SKM-1 (cell line): Measurements from ENCODE around the gene ADCY7.

Source experiments
- DNase-seq: peaks from one replicate; lab custom pipeline; 2025; ENCODE audit not compliant: unreplicated experiment; lab: John Stamatoyannopoulos, UW

ADCY7 gene

GRCh38 chr16:50265716-50266336 is 525 bp upstream of the ADCY7 start:
- DNase-seq: no peak

- DNase-seq: no peak
These were observed 840 bp downstream of the ADCY7 start for GRCh38 chr16:50267151-50267631.

GRCh38 chr16:50267651-50268050 is 1.3 kb downstream of the ADCY7 start:
- DNase-seq: no peak

DNA sequence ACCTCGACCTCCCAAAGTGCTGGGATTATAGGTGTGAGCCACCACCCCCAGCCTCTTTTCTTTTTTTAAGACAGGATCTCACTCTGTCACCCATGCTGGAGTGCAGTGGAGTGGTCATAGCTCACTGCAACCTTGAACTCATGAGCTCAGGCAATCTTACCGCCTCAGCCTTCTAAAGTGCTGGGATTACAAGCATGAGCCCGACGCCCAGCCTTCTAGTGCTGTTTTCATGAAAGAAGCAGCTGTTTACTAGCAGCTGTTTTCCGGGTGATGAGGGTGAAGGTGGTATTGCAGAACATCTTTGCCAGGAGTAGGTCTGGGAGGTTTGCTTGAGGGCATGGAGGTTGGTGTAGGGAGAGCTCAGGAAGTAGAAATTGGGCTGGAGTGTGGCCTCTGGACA is 2.0 kb downstream of the ADCY7 start:
- DNase-seq: no peak

DNA sequence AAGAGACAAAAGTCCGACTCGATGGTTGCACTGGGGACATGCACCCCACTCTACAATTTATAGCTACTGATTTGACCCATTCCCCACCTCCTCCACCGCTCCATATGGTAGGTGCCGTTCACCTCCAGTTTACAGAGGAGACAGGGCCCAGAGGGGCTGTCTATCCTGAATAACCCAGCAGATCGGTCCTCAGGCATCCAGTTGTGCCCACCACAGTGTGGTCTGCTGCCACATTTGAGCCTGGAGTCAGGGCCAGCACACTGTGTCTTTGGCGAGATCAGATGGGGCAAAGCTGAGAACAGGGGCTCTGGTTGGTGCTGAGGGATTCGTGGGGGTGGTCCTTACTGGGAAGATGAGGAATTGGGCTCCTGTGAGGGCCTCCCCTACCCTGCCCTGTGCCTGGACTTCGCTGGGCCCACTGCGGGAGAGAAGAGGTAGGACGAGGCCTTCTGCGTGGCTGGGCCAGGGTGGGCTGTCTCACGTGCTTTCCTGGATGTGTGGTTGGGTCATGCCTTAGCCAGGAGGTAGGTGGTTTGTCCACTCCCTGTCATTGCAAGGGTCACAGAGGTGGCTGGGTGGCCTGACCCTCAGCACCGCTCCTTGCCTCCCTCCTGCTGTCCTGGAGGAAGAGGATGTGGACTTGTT is 2.8 kb downstream of the ADCY7 start:
- DNase-seq: no peak

DNA sequence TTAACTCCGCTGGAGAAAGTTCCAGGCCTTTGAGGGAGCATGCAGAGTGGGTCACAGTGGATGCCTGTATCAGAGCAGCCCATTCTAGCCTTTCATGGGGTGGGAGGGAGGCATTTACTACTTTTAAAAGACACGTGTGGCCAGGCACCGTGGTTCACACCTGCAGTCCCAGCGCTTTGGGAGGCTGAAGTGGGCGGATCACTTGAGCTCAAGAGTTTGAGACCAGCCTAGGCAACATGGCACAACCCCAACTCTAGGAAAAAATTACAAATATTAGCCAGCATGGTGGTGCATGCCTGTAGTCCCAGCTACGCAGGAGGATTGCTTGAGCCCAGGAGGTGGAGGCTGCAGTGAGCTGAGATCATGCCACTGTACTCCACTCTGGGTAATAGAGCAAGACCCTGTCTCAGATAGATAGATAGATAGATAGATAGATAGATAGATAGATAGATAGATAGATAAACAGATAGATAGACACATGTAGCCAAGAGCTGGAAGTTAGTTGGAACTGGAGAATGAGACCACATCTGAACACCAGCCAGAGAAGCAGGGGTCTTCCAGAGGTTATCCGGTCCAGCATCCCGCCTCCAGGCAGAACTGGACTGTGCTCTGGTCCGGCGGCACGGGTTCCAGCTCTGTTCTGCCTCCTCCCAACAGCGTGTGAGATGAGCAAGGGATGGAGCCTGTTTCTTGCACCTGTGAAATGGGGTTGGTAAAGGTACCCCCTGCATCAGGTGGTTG is 3.6 kb downstream of the ADCY7 start:
- DNase-seq: no peak

- no peak for DNase-seq
These were observed 4.3 kb downstream of the ADCY7 start for GRCh38 chr16:50270510-50271147.

DNA sequence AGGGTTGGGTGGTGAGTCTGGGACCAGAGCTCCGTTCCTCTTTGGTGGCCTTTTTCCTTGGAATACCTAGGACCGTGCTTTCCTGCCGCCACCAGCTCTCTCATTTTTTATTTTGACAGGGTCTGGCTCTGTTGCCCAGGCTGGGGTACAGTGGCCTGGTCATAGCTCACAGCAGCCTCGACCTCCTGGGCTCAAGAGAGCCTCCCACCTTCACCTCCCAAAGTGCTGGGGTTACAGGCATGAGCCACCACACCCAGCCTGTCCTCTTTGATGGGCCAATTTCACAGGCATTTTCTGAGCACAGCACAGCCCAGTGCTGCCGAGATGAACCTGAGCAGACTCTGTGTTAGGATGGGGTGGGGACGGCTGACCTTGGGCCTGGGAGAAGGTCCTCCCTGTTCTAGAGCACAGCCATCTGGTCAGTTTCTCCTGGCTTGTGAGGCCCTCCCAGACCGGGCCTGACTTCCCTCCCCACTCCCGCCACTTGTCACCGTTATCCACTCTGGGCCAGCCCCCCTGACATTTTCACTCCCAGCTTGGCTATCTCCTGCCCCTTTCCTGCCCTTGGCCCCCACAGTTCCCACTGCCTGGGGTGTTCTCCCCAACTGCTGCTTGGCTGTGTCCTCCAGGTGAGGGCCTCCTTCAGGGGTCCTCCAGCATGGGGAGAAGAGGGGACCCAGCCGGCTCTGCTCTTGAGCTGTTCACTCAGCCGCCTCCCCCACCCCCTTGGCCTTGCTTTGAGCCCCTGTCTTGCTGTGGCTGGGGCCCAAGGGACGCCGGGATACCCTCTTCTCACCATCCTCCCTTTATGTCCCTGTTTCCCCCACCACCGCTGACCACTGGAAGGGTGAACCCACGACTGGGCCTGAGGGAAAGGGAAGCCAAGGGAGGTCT is 5.0 kb downstream of the ADCY7 start:
- DNase-seq: no peak

- DNase-seq: no peak
These were observed 5.8 kb downstream of the ADCY7 start for GRCh38 chr16:50272111-50272571.

GRCh38 chr16:50272687-50273381 is 6.5 kb downstream of the ADCY7 start:
- DNase-seq: no peak

DNA sequence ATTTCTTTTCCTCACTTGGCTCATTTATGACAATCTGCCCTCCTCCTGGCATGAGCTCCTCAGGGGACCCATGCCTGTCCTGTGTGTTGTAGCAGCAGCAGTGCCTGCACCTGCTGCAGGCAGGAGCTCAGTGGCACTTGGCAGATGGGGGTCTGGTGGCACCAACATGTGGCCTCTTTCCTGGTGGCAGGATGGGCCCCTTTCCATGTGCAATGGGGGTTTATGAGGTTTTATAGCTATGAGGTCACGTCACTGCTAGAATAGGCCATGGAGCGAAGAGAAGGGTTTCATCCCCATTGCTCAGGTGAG is 7.0 kb downstream of the ADCY7 start:
- DNase-seq: no peak

DNA sequence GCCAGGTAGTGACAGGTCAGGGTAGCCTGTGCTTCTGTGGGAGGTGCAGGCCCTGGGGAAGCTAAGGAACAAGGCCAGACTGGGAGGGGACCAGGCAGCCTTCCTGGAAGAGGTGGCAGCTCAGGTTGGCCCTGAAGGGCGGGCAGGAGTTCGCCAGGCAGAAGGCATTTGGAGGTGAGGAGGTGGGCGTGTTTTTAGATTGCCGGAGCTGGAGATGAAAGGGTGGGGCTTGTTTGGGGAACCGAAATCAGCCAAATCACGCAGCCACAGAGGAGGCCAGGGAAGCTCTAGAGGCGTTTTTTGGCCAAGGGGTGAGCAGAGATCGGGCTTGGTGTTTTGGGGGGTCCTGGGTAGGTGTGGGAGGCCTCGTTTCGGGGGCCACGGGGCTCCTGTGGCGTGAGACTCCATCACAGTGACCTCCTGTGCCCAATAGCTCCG is 7.6 kb downstream of the ADCY7 start:
- DNase-seq: peak; percentile 76

- DNase-seq: no peak
These were observed 8.2 kb downstream of the ADCY7 start for GRCh38 chr16:50274326-50275097.

GRCh38 chr16:50275098-50275415 is 8.7 kb downstream of the ADCY7 start:
- DNase-seq: no peak

- no peak for DNase-seq
These were observed 9.3 kb downstream of the ADCY7 start for GRCh38 chr16:50275428-50276325.

DNA sequence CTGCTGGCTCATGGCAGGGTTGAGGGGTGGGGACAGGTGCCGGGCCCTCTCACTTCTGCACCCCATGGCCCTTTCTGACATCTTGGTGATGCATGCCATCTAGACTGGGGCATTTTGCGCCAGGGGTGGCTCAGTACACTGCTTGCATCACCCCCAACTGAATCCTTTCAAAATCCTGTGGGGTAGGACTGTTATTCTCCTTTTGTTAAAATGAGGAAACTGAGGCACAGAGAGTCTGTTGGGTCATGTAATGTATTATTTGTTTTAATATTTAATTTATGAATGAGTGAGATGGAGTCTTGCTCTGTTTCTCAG is 9.9 kb downstream of the ADCY7 start:
- DNase-seq: no peak

GRCh38 chr16:50276801-50277555 is 10.6 kb downstream of the ADCY7 start:
- no peak for DNase-seq

DNA sequence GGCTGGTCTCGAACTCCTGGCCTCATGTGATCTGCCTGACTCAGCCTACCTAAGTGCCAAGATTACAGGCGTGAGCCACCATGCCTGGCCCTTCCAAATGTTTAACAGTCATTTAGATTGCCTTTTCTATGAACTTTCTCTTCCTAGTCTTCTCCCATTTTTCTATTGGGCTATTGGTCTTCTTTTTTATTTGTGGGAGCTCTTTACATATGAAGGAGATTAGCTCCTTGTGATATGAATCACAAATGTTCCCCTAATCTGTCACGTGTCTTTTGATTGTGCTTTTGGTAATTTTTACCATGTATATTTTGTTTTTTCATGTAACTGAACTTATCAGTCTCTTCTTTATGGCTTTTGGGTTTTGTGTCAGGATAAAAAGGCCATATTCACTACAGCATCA is 11.9 kb downstream of the ADCY7 start:
- DNase-seq: no peak
